DND-41 (cell line): ENCODE data around the gene FTL.

Experiments used
- ATAC-seq: fragments of 200-7000 bp; cut with Tn5 transposase; 3 replicates; pipeline ENCODE4 v1.9.1; 2021; ENCODE audit warnings: low read depth; ENCODE audit not compliant: insufficient read depth
- DNase-seq: peaks from one replicate; pipeline ENCODE4 v3.0.0-alpha.2; 2020
- H2AFZ ChIP-seq: 2 replicates; pipeline ENCODE4 v1.6.0; 2012; ENCODE audit warnings: low read depth, low read length
- H3K27ac ChIP-seq: 2 replicates; pipeline ENCODE4 v1.5.1; 2012; ENCODE audit warnings: low read length, inconsistent platforms
- H3K27me3 ChIP-seq: fragments of 200-600 bp; sonication (generic); 2 replicates; pipeline ENCODE4 v1.6.0; 2012; ENCODE audit warnings: low read length, mild to moderate bottlenecking, inconsistent platforms; ENCODE audit not compliant: insufficient read depth, poor library complexity
- H3K36me3 ChIP-seq: 2 replicates; pipeline ENCODE4 v1.5.1; 2012; ENCODE audit warnings: low read length, inconsistent platforms; ENCODE audit not compliant: insufficient read depth
- H3K4me1 ChIP-seq: 2 replicates; pipeline ENCODE4 v1.5.1; 2012; ENCODE audit warnings: mild to moderate bottlenecking, low read length; ENCODE audit not compliant: insufficient read depth
- H3K4me2 ChIP-seq: 2 replicates; pipeline ENCODE4 v1.6.0; 2012; ENCODE audit warnings: mild to moderate bottlenecking, moderate library complexity, low read length, inconsistent platforms; ENCODE audit not compliant: insufficient read depth
- H3K4me3 ChIP-seq, 2 experiments: fragments of 200-600 bp in 1 of 2; shearing (Covaris generic) in 1 of 2; 2 replicates each; pipeline ENCODE4 v1.5.1; 2012 to 2016; ENCODE audit warnings: inconsistent platforms in 2 of 2, low read length in 2 of 2, mild to moderate bottlenecking in 2 of 2, low read depth in 1 of 2, moderate library complexity in 1 of 2
- H3K79me2 ChIP-seq: 2 replicates; pipeline ENCODE4 v1.6.0; 2012; ENCODE audit warnings: low read length, inconsistent platforms; ENCODE audit not compliant: insufficient read depth
- H3K9ac ChIP-seq: 2 replicates; pipeline ENCODE4 v1.6.0; 2012; ENCODE audit warnings: low read depth, mild to moderate bottlenecking, inconsistent platforms, low read length, moderate library complexity
- H3K9me3 ChIP-seq: 2 replicates; pipeline ENCODE4 v1.5.1; 2012; ENCODE audit warnings: low read length, moderate library complexity, mild to moderate bottlenecking, inconsistent platforms; ENCODE audit not compliant: insufficient read depth, severe bottlenecking
- H4K20me1 ChIP-seq: 2 replicates; pipeline ENCODE4 v1.6.0; 2012; ENCODE audit warnings: low read length; ENCODE audit not compliant: insufficient read depth
- CTCF ChIP-seq: IDR thresholded peaks from 2 replicates; pipeline ENCODE4 v1.5.1; 2012; ENCODE audit warnings: borderline replicate concordance, low read length, moderate library complexity, mild to moderate bottlenecking; ENCODE audit not compliant: poor library complexity, severe bottlenecking; ENCODE audit errors: extremely low read depth
- EZH2 ChIP-seq: IDR thresholded peaks from 3 replicates; pipeline ENCODE4 v1.6.1; 2012; ENCODE audit warnings: borderline replicate concordance, low read depth, mild to moderate bottlenecking, moderate library complexity, low read length, inconsistent platforms; ENCODE audit not compliant: severe bottlenecking

The FTL gene

DNA sequence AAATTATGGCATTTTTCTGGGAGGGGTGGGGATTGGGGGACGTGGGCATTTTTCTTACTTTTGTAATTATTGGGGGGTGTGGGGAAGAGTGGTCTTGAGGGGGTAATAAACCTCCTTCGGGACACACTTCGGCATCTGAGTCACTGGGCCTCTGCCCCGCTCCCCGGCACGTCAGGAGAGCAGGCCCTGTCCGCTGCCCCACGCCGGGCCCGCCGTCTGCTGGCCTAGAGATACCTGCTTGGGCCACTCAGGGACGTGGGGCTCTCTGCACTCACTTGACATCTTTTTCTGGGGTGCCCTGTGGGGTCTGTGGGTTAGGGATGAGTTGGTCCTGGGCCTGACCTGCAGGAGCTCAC is 3.5 kb upstream of the FTL start:
- H4K20me1 ChIP-seq = peaks cover 8% of the 10 kb centered on the region
- no peak overlapping the region for H3K9ac ChIP-seq
- H3K27me3 ChIP-seq = no peaks in the 10 kb centered on the region
- no peak overlapping the region for H2AFZ ChIP-seq
- no peak overlapping the region for H3K4me2 ChIP-seq
- H3K79me2 ChIP-seq = peaks cover 28% of the 10 kb centered on the region
- H3K36me3 ChIP-seq = peaks cover 17% of the 10 kb centered on the region
- no peak for DNase-seq
- H3K4me1 ChIP-seq = peaks cover 35% of the 10 kb centered on the region
- H3K9me3 ChIP-seq = no peaks in the 10 kb centered on the region
- no peak overlapping the region for H3K27ac ChIP-seq
- no peak overlapping the region for H3K4me3 ChIP-seq
- ATAC-seq = no peak
- TF ChIP-seq CTCF (no peak), EZH2 (no peak)

DNA sequence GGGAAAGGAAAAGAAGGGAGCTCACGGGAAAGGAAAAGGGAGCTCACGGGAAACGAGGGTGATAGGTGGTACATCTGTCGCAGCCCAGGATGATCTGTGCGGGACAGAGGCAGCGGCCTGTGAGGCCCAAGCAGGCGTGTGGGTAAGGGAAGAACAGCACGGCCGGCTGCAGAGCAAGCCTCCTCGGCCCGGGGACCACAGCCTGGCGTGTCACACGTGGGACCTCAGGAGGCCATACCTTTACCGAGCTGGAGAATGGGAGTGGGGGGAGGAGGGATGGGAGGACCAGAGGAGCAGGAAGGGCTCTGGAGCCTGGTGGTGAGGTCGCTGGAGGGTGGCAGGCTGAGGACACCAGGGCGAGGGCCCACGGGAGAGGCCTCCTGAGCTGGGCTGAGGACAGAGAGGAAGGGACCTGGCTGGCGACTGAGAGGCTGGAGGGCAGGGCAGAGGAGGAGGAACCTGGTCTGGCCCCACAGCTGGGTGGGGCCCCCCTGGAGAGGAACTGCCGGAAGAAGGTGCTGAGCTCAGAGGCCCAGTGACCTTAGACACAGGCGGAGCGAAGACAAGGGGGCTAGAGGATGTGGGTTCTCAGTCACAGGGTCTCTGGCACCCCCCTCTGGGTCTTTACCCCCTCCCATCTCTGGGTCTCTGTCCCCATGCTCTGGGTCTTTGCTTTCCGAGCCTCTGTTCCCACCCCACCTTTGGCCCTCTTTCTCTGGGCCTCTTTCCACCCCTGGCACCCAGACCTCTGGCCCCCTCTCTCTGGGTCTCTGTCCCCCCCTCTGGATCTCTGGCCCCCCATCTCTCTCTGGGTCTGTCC is 2.9 kb upstream of the FTL start:
- Histone ChIP-seq H3K79me2 (peaks cover 28% of the 10 kb centered on the region), H3K4me3 (no peak overlapping the region), H2AFZ (no peak overlapping the region), H3K36me3 (peaks cover 19% of the 10 kb centered on the region), H3K9me3 (no peaks in the 10 kb centered on the region), H3K9ac (no peak overlapping the region), H3K27ac (no peak overlapping the region), H3K4me2 (no peak overlapping the region), H3K27me3 (no peaks in the 10 kb centered on the region), H4K20me1 (peaks cover 11% of the 10 kb centered on the region), H3K4me1 (peaks cover 37% of the 10 kb centered on the region)
- DNase-seq (no peak), ATAC-seq (no peak)
- no peak for TF ChIP-seq CTCF
- TF ChIP-seq EZH2 = no peak

GRCh38 chr19:48962849-48963165 is 2.3 kb upstream of the FTL start:
- H3K4me1 ChIP-seq = peaks cover 37% of the 10 kb centered on the region
- H3K27me3 ChIP-seq = no peaks in the 10 kb centered on the region
- TF ChIP-seq CTCF (no peak), EZH2 (no peak)
- H3K36me3 ChIP-seq = peaks cover 24% of the 10 kb centered on the region
- ATAC-seq (no peak), DNase-seq (no peak)
- no peaks in the 10 kb centered on the region for H3K9me3 ChIP-seq
- no peak overlapping the region for H2AFZ ChIP-seq
- no peak overlapping the region for H3K27ac ChIP-seq
- no peak overlapping the region for H3K4me2 ChIP-seq
- no peak overlapping the region for H3K4me3 ChIP-seq
- H3K79me2 ChIP-seq = peaks cover 27% of the 10 kb centered on the region
- H4K20me1 ChIP-seq = peaks cover 11% of the 10 kb centered on the region
- no peak overlapping the region for H3K9ac ChIP-seq
